ENCODE results near the gene PPP2R5B. TPM values are rescaled to one million over a fixed set of nuclear protein-coding genes. Genes with fewer than 3 reads are reported as not detected.

PPP2R5B gene
- total and polyA plus RNA-seq, 5 donors, result 21.7 to 28.9 (median 25.1) TPM

DNA sequence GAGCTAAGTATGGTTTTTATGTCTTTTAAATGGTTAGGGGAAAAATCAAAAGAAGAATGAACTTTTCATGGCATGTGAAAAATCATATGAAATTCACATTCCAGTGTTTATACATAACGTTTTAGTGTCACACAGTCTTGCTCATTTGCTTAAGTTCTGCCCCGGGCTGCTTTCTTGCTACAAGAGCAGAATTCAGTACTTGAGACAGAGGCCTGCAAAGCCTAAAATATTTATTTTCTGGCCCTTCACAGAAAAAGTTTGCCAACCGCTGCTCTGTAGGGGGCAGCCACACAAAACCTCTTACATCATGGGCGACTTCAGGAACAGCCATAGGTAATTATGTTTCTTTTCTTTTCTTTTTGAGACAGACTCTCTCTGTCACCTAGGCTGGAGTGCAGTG is 6.5 kb upstream of the PPP2R5B start:
- WGBS, result 14% methylated on average over 4 of the region's 4 CpGs
- H3K27me3 ChIP-seq (ENCODE audit: control insufficient read depth, insufficient read depth), result no peaks in the 10 kb centered on the region
- no peak for ATAC-seq
- H3K4me1 ChIP-seq (ENCODE audit: control insufficient read depth, insufficient read depth, low read length), result no peaks in the 10 kb centered on the region
- DNase-seq, result no peak
- intact Hi-C loops (cut with DNase I), result no loop called here
- no peaks in the 10 kb centered on the region for H3K9me3 ChIP-seq (ENCODE audit: control insufficient read depth, low read length)
- H3K4me3 ChIP-seq (ENCODE audit: low read length), result peak overlapping the region; percentile 89
- H3K27ac ChIP-seq (ENCODE audit: low read length), result peak overlapping the region; percentile 63

GRCh38 chr11:64919627-64920026 is 4.9 kb upstream of the PPP2R5B start:
- no peak overlapping the region for H3K27ac ChIP-seq (ENCODE audit: low read length)
- ATAC-seq (no peak), DNase-seq (no peak)
- H3K4me3 ChIP-seq (ENCODE audit: low read length), result no peak overlapping the region
- H3K4me1 ChIP-seq (ENCODE audit: control insufficient read depth, insufficient read depth, low read length), result no peaks in the 10 kb centered on the region
- WGBS, result 81% methylated on average over 8 of the region's 8 CpGs
- H3K27me3 ChIP-seq (ENCODE audit: control insufficient read depth, insufficient read depth), result no peaks in the 10 kb centered on the region
- intact Hi-C loops (cut with DNase I), result loop anchor here in 1 of 4 donors (10.0 kb wide), 1 partner anchor 95 kb away; the partner anchor contains the start of gene ARL2
- no peaks in the 10 kb centered on the region for H3K9me3 ChIP-seq (ENCODE audit: control insufficient read depth, low read length)

- Histone ChIP-seq H3K4me3 (ENCODE audit: low read length) (no peak overlapping the region), H3K4me1 (ENCODE audit: control insufficient read depth, insufficient read depth, low read length) (no peaks in the 10 kb centered on the region), H3K9me3 (ENCODE audit: control insufficient read depth, low read length) (no peaks in the 10 kb centered on the region), H3K27me3 (ENCODE audit: control insufficient read depth, insufficient read depth) (no peaks in the 10 kb centered on the region), H3K27ac (ENCODE audit: low read length) (no peak overlapping the region)
- ATAC-seq, result no peak
- WGBS, result 69% methylated on average over 2 of the region's 2 CpGs
- no peak for DNase-seq
- intact Hi-C loops (cut with DNase I), result loop anchor here in 1 of 4 donors (10.0 kb wide), 1 partner anchor 95 kb away; the partner anchor contains the start of gene ARL2
Measured at GRCh38 chr11:64920124-64920523, 4.4 kb upstream of the PPP2R5B start.

DNA sequence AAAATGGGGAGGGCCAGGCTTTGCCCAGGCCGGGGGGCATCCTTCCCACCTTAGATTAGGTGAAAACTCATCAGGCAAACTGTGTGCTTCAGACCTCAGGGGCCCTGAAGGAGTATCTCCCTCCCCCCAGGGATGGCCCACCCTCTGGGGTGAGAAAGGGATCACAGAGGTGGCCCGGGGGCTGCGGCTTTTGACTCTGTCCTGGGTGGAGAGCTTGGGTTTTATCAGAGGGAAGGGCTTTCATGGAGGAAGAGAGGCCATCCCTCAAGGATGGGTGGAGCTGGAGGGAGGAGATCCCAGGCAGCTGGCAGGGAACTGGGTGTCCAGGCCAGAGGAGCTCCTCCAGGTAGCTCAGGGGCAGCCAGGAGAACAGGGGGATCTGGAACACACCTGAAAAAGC is 3.1 kb upstream of the PPP2R5B start:
- no peaks in the 10 kb centered on the region for H3K9me3 ChIP-seq (ENCODE audit: control insufficient read depth, low read length)
- DNase-seq (peak in 1 of 3 donors; percentile 35), ATAC-seq (no peak)
- WGBS, result 41% methylated on average over 3 of the region's 3 CpGs
- intact Hi-C loops (cut with DNase I), result loop anchor here in 1 of 4 donors (10.0 kb wide), 1 partner anchor 93 kb away; the partner anchor contains the start of gene ARL2
- no peak overlapping the region for H3K27ac ChIP-seq (ENCODE audit: low read length)
- no peaks in the 10 kb centered on the region for H3K4me1 ChIP-seq (ENCODE audit: control insufficient read depth, insufficient read depth, low read length)
- no peaks in the 10 kb centered on the region for H3K27me3 ChIP-seq (ENCODE audit: control insufficient read depth, insufficient read depth)
- H3K4me3 ChIP-seq (ENCODE audit: low read length), result no peak overlapping the region

DNA sequence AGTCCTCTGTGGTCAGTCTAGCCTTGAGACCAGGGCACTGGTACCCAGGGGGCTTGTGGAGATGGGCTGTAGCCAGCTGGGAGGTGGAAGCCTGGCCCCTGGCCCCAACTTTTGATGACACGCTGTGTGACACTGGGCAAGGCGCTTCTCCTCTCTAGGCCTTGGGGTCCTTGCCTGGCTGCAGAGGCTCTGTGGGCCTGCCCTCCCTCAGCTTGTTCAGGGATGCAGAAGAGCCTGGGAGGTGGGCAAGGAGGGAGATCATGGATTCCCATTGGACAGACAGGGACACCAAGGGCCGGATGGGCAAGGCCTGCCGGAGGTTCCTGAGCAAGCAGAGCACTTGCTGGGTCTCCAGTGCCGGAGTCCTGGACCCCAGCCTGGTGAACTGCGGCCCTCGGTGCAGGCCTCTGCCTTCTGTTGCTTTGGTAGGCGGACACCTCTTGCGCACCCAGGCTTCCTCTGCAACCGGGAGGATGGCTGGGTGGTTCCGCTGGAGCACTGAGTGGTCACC is 1.3 kb upstream of the PPP2R5B start:
- Histone ChIP-seq H3K27me3 (ENCODE audit: control insufficient read depth, insufficient read depth) (no peaks in the 10 kb centered on the region), H3K4me1 (ENCODE audit: control insufficient read depth, insufficient read depth, low read length) (no peaks in the 10 kb centered on the region), H3K9me3 (ENCODE audit: control insufficient read depth, low read length) (no peaks in the 10 kb centered on the region), H3K4me3 (ENCODE audit: low read length) (no peak overlapping the region), H3K27ac (ENCODE audit: low read length) (peak overlapping the region; percentile 59)
- ATAC-seq (no peak), DNase-seq (peak in 1 of 3 donors; percentile 63)
- intact Hi-C loops (cut with DNase I), result loop anchor here in 1 of 4 donors (10.0 kb wide), 1 partner anchor 92 kb away; the partner anchor contains the start of gene ARL2
- WGBS, result 86% methylated on average over 11 of the region's 11 CpGs

DNA sequence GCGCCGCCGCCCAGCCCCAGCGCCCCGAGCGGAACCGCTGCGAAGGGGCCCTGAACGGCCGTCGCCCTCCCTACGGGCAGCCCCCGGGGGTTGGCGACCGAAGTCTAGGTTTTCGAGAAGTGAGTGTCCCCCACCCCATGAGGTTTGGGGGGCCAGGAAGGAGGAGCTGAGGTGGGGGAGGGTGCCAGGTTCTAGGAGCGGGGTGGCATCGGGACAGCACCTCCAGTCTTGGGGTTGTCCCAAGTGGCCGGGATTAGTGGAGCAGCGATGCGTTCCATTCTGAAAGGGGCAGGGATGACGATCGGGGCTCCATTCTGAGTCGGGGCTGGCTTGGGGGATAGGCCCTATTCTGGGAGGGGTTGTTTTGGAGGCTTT is 408 bp downstream of the PPP2R5B start:
- H3K27ac ChIP-seq (ENCODE audit: low read length), result no peak overlapping the region
- ATAC-seq, result no peak

DNA sequence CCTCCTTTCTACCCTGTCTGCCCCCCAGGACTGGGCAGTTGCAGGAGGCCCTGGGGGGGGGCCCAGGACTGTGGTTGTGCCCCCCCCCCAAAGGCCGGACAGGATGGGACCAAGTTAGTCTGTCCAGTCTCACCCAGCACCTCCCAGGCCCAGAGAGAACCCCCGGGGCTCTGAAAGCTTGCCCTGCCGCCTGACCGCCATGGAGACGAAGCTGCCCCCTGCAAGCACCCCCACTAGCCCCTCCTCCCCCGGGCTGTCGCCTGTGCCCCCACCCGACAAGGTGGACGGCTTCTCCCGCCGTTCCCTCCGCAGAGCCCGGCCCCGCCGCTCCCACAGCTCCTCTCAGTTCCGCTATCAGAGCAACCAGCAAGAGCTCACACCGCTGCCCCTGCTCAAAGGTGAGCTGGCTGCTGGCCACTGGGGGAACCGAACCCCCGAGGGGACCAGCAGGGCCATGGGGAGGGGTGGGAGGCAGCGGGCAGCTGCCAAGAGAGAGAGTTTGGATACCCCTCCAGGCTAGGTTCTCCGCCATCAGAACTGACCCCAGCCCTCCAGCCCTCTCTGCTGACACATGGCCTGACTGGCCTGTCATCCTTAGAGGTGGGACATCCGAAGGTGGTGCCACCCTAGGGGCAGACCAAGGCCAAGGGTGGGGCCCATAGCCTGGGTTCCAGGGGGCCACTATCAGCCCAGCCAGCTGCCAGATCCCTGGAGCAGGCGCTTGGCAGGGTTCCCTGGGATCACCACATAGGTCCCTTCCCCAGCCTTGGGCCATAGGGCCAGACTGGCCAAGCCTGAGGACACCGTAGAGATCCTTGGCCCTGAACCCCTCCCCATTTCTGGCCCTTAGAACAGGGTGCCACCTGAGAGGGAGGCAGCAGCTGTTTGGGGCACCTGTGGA is 1.3 kb downstream of the PPP2R5B start:
- ATAC-seq (no peak), DNase-seq (peak in 2 of 3 donors; percentile 49 to 71)
- Histone ChIP-seq H3K4me1 (ENCODE audit: control insufficient read depth, insufficient read depth, low read length) (no peaks in the 10 kb centered on the region), H3K9me3 (ENCODE audit: control insufficient read depth, low read length) (no peaks in the 10 kb centered on the region), H3K4me3 (ENCODE audit: low read length) (peak overlapping the region; percentile 75), H3K27me3 (ENCODE audit: control insufficient read depth, insufficient read depth) (no peaks in the 10 kb centered on the region), H3K27ac (ENCODE audit: low read length) (no peak overlapping the region)
- intact Hi-C loops (cut with DNase I), result loop anchor here in 1 of 4 donors (10.0 kb wide), 1 partner anchor 89 kb away; the partner anchor contains the start of gene ARL2
- 52% methylated on average over 24 of the region's 24 CpGs for WGBS

More for the DNA sequence above, 408 bp downstream of the PPP2R5B start:
- H3K27me3 ChIP-seq (ENCODE audit: control insufficient read depth, insufficient read depth), result no peaks in the 10 kb centered on the region
- H3K4me1 ChIP-seq (ENCODE audit: control insufficient read depth, insufficient read depth, low read length), result no peaks in the 10 kb centered on the region
- no peak for DNase-seq
- WGBS, result under 1% methylated on average over 24 of the region's 24 CpGs
- peak overlapping the region; percentile 75 for H3K4me3 ChIP-seq (ENCODE audit: low read length)
- intact Hi-C loops (cut with DNase I), result loop anchor here in 1 of 4 donors (10.0 kb wide), 1 partner anchor 90 kb away; the partner anchor contains the start of gene ARL2
- H3K9me3 ChIP-seq (ENCODE audit: control insufficient read depth, low read length), result no peaks in the 10 kb centered on the region

- Histone ChIP-seq H3K9me3 (ENCODE audit: control insufficient read depth, low read length) (no peaks in the 10 kb centered on the region), H3K4me3 (ENCODE audit: low read length) (no peak overlapping the region), H3K27me3 (ENCODE audit: control insufficient read depth, insufficient read depth) (no peaks in the 10 kb centered on the region), H3K27ac (ENCODE audit: low read length) (no peak overlapping the region), H3K4me1 (ENCODE audit: control insufficient read depth, insufficient read depth, low read length) (no peaks in the 10 kb centered on the region)
- ATAC-seq, result no peak
- intact Hi-C loops (cut with DNase I), result loop anchor here in 1 of 4 donors (10.0 kb wide), 1 partner anchor 88 kb away; the partner anchor contains the start of gene ARL2
- DNase-seq, result peak in 1 of 3 donors; percentile 51
- WGBS, result 78% methylated on average over 22 of the region's 22 CpGs
Measured at GRCh38 chr11:64926689-64927088, 2.2 kb downstream of the PPP2R5B start.

DNA sequence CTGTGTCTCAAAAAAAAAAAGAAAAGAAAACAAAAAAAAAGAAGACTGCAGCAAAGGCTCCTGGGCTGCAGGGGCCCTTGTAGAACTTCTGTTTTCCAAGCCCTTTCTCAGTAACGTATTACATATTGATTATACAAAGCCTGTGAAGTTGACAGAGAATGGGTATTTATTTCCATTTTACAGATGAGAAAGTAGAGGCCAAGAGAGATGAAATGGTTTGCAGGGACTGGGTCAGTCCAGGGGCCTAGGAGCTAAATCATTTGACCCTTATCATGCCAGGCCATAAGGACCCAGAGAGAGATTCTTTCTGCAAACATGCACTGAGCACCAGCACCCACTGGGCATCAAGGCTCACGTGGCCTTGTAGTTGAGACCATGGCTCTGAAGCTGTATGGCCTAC is 4.5 kb downstream of the PPP2R5B start:
- Histone ChIP-seq H3K27me3 (ENCODE audit: control insufficient read depth, insufficient read depth) (no peaks in the 10 kb centered on the region), H3K9me3 (ENCODE audit: control insufficient read depth, low read length) (no peaks in the 10 kb centered on the region), H3K4me3 (ENCODE audit: low read length) (no peak overlapping the region), H3K4me1 (ENCODE audit: control insufficient read depth, insufficient read depth, low read length) (no peaks in the 10 kb centered on the region), H3K27ac (ENCODE audit: low read length) (no peak overlapping the region)
- DNase-seq, result no peak
- intact Hi-C loops (cut with DNase I), result loop anchor here in 1 of 4 donors (10.0 kb wide), 1 partner anchor 86 kb away; the partner anchor contains the start of gene ARL2
- ATAC-seq, result no peak
- 93% methylated on average over 2 of the region's 2 CpGs for WGBS

DNA sequence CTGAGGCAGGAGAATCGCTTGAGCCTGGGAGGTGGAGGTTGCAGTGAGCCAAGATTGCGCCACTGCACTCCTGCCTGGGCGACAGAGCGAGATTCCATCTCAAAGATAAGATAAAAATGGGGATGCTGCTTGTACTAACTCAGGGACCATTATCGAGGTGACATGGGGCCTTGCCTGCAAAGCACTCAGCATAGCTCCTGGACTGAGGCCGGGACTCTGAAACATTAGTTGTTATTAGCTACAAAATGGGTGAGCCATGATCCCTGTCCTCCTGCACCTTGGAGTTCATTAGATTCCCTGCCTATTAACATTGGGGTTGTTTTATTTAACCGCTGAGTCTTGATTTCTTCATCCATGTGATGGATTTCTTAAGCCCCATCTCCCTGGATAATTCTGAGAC is 5.1 kb downstream of the PPP2R5B start:
- 92% methylated on average over 7 of the region's 7 CpGs for WGBS
- Histone ChIP-seq H3K4me1 (ENCODE audit: control insufficient read depth, insufficient read depth, low read length) (no peaks in the 10 kb centered on the region), H3K27me3 (ENCODE audit: control insufficient read depth, insufficient read depth) (no peaks in the 10 kb centered on the region), H3K9me3 (ENCODE audit: control insufficient read depth, low read length) (no peaks in the 10 kb centered on the region), H3K4me3 (ENCODE audit: low read length) (no peak overlapping the region), H3K27ac (ENCODE audit: low read length) (no peak overlapping the region)
- ATAC-seq (no peak), DNase-seq (no peak)
- intact Hi-C loops (cut with DNase I), result loop anchor here in 1 of 4 donors (10.0 kb wide), 1 partner anchor 85 kb away; the partner anchor contains the start of gene ARL2

GRCh38 chr11:64930340-64930739 is 5.9 kb downstream of the PPP2R5B start:
- Histone ChIP-seq H3K9me3 (ENCODE audit: control insufficient read depth, low read length) (no peaks in the 10 kb centered on the region), H3K27ac (ENCODE audit: low read length) (no peak overlapping the region), H3K4me1 (ENCODE audit: control insufficient read depth, insufficient read depth, low read length) (no peaks in the 10 kb centered on the region), H3K27me3 (ENCODE audit: control insufficient read depth, insufficient read depth) (no peaks in the 10 kb centered on the region), H3K4me3 (ENCODE audit: low read length) (no peak overlapping the region)
- ATAC-seq (no peak), DNase-seq (no peak)
- WGBS, result 98% methylated on average over 6 of the region's 6 CpGs
- intact Hi-C loops (cut with DNase I), result no loop called here

Data from right cardiac atrium (tissue), 5 donors.